Fibroblast of mammary gland (primary cell): ENCODE results near the gene BCAP31.
"Not testable (repeated sequence)": the region's sequence is repeated elsewhere in the genome, so short reads cannot be mapped to it uniquely, and the experiment has no call there.

Experiments used
- DNase-seq: peaks from one replicate; pipeline ENCODE4 v3.0.0-alpha.2; 2010; ENCODE audit warnings: low read depth
- H3K4me3 ChIP-seq: 2 replicates; pipeline ENCODE4 v1.5.1; 2011; ENCODE audit warnings: low read depth, mild to moderate bottlenecking, low read length, moderate library complexity; ENCODE audit not compliant: control insufficient read depth
- CTCF ChIP-seq: conservative IDR thresholded peaks from 2 replicates; pipeline ENCODE4 v1.5.1; 2011; ENCODE audit warnings: low read depth, low read length, inconsistent platforms; ENCODE audit not compliant: control insufficient read depth, insufficient read depth

BCAP31 gene

GRCh38 chrX:153719238-153719637 lies 4.9 kb downstream of the BCAP31 start:
- no peak for TF ChIP-seq CTCF
- DNase-seq, result no peak
- no peak overlapping the region for H3K4me3 ChIP-seq

- no peak overlapping the region for H3K4me3 ChIP-seq
- TF ChIP-seq CTCF, result no peak
- no peak for DNase-seq
Observed at GRCh38 chrX:153717445-153717844, 6.7 kb downstream of the BCAP31 start.

GRCh38 chrX:153714256-153714655 lies 9.9 kb downstream of the BCAP31 start:
- TF ChIP-seq CTCF, result no peak
- DNase-seq, result no peak
- no peak overlapping the region for H3K4me3 ChIP-seq

GRCh38 chrX:153709726-153710674 lies 14.2 kb downstream of the BCAP31 start:
- no peak overlapping the region for H3K4me3 ChIP-seq
- no peak for DNase-seq
- TF ChIP-seq CTCF, result no peak

- no peak overlapping the region for H3K4me3 ChIP-seq
- peak; percentile 84 for DNase-seq
- peak; percentile 57 for TF ChIP-seq CTCF
Observed at GRCh38 chrX:153708415-153708814, 15.8 kb downstream of the BCAP31 start.

GRCh38 chrX:153707406-153707805 lies 16.8 kb downstream of the BCAP31 start:
- no peak for DNase-seq
- TF ChIP-seq CTCF, result no peak
- H3K4me3 ChIP-seq, result no peak overlapping the region

GRCh38 chrX:153706799-153707198 lies 17.4 kb downstream of the BCAP31 start:
- TF ChIP-seq CTCF, result no peak
- no peak for DNase-seq
- no peak overlapping the region for H3K4me3 ChIP-seq

GRCh38 chrX:153705403-153706060 lies 18.7 kb downstream of the BCAP31 start:
- not testable (repeated sequence) for H3K4me3 ChIP-seq, DNase-seq

- not testable (repeated sequence) for DNase-seq, H3K4me3 ChIP-seq
Observed at GRCh38 chrX:153704631-153705402, 19.4 kb downstream of the BCAP31 start.
